ENCODE measurements around the gene SPATA6L.

SPATA6L gene, protein sequence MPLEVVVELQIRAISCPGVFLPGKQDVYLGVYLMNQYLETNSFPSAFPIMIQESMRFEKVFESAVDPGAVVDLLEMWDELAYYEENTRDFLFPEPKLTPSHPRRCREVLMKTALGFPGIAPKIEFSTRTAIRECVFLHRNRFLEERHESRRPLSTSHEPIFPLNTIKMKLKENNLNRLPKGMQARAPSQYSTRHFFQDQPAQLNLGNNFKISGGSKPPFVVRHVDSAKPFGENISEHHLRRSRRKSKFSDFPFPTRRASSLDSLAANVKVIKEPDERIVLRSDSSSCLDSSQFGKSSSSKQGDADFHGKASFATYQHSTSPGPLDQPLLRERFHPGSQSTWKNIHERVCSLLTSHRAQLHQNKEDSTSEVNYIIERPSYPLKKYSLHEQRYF

GRCh38 chr9:4666042-4666699 lies at the start of gene SPATA6L:
TSS of gene SPATA6L (minus strand) at chr9:4666480. CDS start at chr9:4666250, 230 bp downstream.
- DNase-seq (ENCODE audit: low read depth in 2 of 3, low spot score in 2 of 3) = peak in 2 of 3 experiments; percentile 10 to 12

DNA sequence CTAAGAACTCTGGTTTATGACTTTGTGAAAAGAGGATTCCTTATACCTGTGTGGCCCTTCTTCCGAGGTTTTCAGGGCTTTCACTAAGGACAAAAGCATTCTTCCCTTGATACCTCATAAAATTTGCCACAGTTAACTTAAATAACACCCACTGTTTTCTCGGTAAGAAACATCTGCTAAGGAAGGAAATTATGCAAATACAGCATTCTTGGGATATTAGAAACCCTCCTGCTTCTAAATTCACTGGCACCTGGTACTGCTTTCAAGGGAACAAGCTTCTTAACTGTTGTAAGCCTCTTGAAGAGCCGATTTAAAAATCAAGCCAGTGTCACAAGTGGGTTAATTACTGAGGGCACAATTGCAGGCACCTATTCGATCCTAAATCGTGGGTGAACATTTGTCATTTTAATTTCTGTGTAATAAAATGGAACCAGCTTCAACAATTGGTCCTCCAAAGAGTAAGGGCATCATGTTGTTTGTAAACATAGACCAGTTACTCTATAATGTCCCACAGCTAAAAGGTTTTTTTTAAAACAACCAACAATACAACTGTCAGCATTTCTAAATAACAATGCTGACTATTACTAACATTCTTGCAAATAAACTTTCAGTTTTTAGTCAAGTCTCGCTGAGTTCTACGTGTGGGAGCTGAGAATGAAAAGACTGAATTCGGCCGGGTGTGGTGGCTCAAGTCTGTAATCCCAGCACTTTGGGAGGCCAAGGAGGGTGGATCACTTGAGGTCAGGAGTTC lies 48.2 kb upstream of the SPATA6L start:
- no peak for DNase-seq (ENCODE audit: low read depth in 2 of 3, low spot score in 2 of 3)

GRCh38 chr9:4713849-4714248 lies 47.6 kb upstream of the SPATA6L start:
- no peak for DNase-seq (ENCODE audit: low read depth in 2 of 3, low spot score in 2 of 3)

GRCh38 chr9:4709380-4709779 lies 43.1 kb upstream of the SPATA6L start:
- no peak for DNase-seq (ENCODE audit: low read depth in 2 of 3, low spot score in 2 of 3)

- no peak for DNase-seq (ENCODE audit: low read depth in 2 of 3, low spot score in 2 of 3)
Observed at GRCh38 chr9:4706971-4707622, 40.8 kb upstream of the SPATA6L start.

GRCh38 chr9:4706021-4706420 lies 39.7 kb upstream of the SPATA6L start:
- DNase-seq (ENCODE audit: low read depth in 2 of 3, low spot score in 2 of 3) = no peak

GRCh38 chr9:4704129-4704528 lies 37.8 kb upstream of the SPATA6L start:
- DNase-seq (ENCODE audit: low read depth in 2 of 3, low spot score in 2 of 3) = no peak

DNA sequence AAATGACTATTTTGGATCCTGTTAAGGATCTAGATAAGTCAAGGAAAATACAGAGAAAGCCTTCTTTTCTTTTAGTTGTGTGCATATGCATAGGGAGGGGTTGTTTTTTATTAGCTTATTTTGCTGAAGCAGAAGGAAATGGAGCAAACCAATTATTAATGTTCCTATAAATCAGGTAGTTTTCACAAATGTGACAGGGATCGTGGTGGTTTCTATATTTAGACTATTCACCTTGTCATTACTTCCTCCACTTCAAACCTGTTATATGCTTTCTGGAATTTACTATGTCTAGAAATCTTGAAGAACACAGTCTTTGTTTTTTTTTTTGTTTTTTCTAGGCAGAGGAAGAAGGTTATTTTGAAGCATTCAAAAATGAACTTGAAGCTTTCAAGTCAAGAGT lies 35.2 kb upstream of the SPATA6L start:
- DNase-seq (ENCODE audit: low read depth in 2 of 3, low spot score in 2 of 3) = no peak

- DNase-seq (ENCODE audit: low read depth in 2 of 3, low spot score in 2 of 3) = no peak
Observed at GRCh38 chr9:4700932-4701331, 34.7 kb upstream of the SPATA6L start.

- no peak for DNase-seq (ENCODE audit: low read depth in 2 of 3, low spot score in 2 of 3)
Observed at GRCh38 chr9:4700091-4700490, 33.8 kb upstream of the SPATA6L start.

DNA sequence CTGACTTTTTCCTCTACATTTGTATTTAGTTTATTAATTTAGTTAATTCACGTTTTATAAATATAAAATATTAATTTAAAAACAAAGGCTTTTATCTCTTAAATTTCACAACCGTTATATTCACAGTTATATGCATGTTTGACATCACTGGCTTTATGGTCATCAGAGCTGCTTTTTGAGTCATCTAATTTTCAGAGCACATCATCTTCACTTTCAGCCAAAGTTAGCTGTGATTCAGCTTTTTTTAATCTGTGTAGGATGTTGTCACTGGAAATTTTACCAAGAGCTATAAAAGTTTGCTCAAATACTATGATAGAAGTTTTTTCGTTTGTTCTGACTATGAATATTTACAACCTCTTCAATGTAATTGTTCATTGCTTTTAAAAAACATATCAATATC lies 25.5 kb upstream of the SPATA6L start:
- DNase-seq (ENCODE audit: low read depth in 2 of 3, low spot score in 2 of 3) = no peak

DNA sequence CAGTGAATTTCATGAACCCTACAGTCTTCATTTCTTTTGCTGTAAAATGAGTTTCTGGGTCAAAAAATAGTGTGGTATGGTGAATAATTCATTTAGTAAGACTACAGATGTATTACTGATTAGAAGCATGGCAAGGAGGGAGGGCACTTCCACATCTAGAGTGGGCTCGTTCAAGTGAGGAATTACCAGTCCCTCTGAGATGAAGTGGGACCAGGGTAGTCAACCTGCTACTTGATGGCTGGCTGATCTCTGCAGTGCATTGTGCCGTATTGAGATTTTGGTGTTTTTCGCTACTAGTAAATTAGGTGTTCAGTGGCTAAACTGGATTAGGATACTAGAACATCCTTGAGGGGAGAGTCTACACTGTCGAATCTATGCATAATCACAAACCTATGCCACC lies 23.9 kb upstream of the SPATA6L start:
- no peak for DNase-seq (ENCODE audit: low read depth in 2 of 3, low spot score in 2 of 3)

DNA sequence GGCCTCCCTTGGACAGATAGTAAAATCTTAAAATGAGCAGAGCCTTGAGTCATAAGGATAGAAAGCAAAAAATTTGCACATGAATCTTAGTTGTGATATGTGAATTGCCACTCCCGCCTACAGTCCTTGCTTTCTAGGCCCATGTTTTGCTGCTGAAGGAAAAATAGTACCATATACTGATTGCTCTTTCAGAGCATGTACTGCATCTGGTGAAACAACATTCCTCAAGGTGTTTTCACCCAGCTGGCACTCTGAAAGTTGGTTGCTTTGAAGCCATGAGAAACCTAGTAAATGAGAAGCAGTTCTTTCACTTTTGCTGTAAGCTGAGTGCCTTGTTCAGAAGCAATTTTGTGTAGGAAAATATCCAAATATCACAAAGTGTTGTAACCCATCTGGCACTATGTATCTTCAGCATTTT lies 23.4 kb upstream of the SPATA6L start:
- no peak for DNase-seq (ENCODE audit: low read depth in 2 of 3, low spot score in 2 of 3)

- DNase-seq (ENCODE audit: low read depth in 2 of 3, low spot score in 2 of 3) = no peak
Observed at GRCh38 chr9:4689021-4689420, 22.7 kb upstream of the SPATA6L start.

DNA sequence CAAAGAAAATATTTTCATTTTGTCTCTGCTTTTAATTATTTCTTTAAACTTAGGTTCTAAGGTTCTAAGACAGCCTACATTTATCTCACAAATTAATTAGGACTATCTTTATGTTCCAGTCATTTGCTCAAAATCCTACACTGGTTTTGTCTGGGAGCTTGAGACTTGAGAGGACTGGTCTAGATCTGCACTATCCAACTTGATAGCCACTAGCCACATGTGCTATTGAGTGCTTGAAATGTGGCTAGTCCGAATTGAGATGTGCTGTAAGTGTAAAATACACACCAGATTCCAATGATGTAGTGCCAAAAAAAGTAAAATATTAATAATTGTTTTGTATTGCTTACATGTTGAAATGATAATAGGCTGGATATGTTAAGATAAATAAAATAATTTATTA lies 20.3 kb upstream of the SPATA6L start:
- DNase-seq (ENCODE audit: low read depth in 2 of 3, low spot score in 2 of 3) = no peak

- no peak for DNase-seq (ENCODE audit: low read depth in 2 of 3, low spot score in 2 of 3)
Observed at GRCh38 chr9:4686112-4686511, 19.8 kb upstream of the SPATA6L start.

DNA sequence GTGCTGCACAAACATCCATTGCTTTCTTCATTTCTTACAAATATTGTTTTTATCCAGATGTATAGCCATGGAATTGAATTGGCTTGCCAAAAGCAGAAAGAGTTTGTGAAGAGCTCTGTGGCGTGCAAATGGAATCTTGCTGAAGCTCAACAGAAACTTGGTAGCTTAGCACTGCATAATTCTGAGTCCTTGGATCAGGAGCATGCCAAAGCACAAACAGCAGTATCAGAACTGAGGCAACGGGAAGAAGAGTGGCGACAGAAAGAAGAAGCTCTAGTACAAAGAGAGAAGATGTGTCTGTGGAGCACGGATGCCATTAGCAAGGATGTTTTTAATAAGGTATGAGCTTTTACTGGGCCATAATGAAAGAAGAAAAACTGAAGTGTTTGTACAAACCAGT lies 18.5 kb upstream of the SPATA6L start:
- DNase-seq (ENCODE audit: low read depth in 2 of 3, low spot score in 2 of 3) = no peak

- DNase-seq (ENCODE audit: low read depth in 2 of 3, low spot score in 2 of 3) = no peak
Observed at GRCh38 chr9:4680750-4681149, 14.5 kb upstream of the SPATA6L start.

- no peak for DNase-seq (ENCODE audit: low read depth in 2 of 3, low spot score in 2 of 3)
Observed at GRCh38 chr9:4680173-4680525, 13.9 kb upstream of the SPATA6L start.

GRCh38 chr9:4679268-4680172 lies 13.2 kb upstream of the SPATA6L start, which contains the start of gene CDC37L1:
TSS of gene CDC37L1 (plus strand) at chr9:4679569. CDS start at chr9:4679768, 199 bp downstream.
- peak; percentile 97 to 98 (median 98) for DNase-seq (ENCODE audit: low read depth in 2 of 3, low spot score in 2 of 3)

Data from activated CD8-positive, alpha-beta memory T cell treated with anti-CD3 and anti-CD28 coated beads for 48 hours (primary cell).